DOHH2 (cell line): Measurements from ENCODE around the gene DENND1A.

Experiments
- H3F3A ChIP-seq: fragments of 200-600 bp; sonication (generic), shearing (Covaris generic); 2 replicates; pipeline ENCODE4 v1.6.0; 2016; ENCODE audit warnings: antibody characterized with exemption, mild to moderate bottlenecking; ENCODE audit not compliant: control insufficient read depth, insufficient read depth
- H3K27ac ChIP-seq: fragments of 200-600 bp; sonication (generic); 2 replicates; pipeline ENCODE4 v1.5.1; 2014; ENCODE audit warnings: low read depth, mild to moderate bottlenecking, low read length, moderate library complexity
- H3K27me3 ChIP-seq: fragments of 200-600 bp; sonication (generic); 2 replicates; pipeline ENCODE4 v1.6.1; 2014; ENCODE audit warnings: mild to moderate bottlenecking, low read length, mixed read lengths; ENCODE audit not compliant: control insufficient read depth
- H3K36me3 ChIP-seq: fragments of 200-600 bp; sonication (generic); 2 replicates; pipeline ENCODE4 v1.6.1; 2014; ENCODE audit warnings: mild to moderate bottlenecking, low read length, moderate library complexity, mixed read lengths; ENCODE audit not compliant: control insufficient read depth
- H3K4me1 ChIP-seq: fragments of 200-600 bp; sonication (generic); 2 replicates; pipeline ENCODE4 v1.6.1; 2014; ENCODE audit warnings: mild to moderate bottlenecking, low read length, mixed read lengths; ENCODE audit not compliant: control insufficient read depth
- H3K4me2 ChIP-seq: fragments of 200-600 bp; sonication (generic); 2 replicates; pipeline ENCODE4 v1.6.0; 2014; ENCODE audit warnings: mild to moderate bottlenecking, low read length, moderate library complexity
- H3K4me3 ChIP-seq: fragments of 200-600 bp; sonication (generic); 2 replicates; pipeline ENCODE4 v1.5.1; 2014; ENCODE audit warnings: mild to moderate bottlenecking, low read length, mixed read lengths
- H3K79me2 ChIP-seq: fragments of 200-600 bp; sonication (generic); 2 replicates; pipeline ENCODE4 v1.6.1; 2014; ENCODE audit warnings: mild to moderate bottlenecking, low read length, mixed read lengths; ENCODE audit not compliant: control insufficient read depth
- H3K9me2 ChIP-seq: fragments of 200-600 bp; sonication (generic); replicated peaks from 2 replicates; pipeline ENCODE4 v1.6.1; 2014; ENCODE audit warnings: mild to moderate bottlenecking, low read length, mixed read lengths; ENCODE audit not compliant: control insufficient read depth
- H3K9me3 ChIP-seq: fragments of 200-600 bp; sonication (generic); 2 replicates; pipeline ENCODE4 v1.6.1; 2014; ENCODE audit warnings: antibody characterized with exemption, low read length, mixed read lengths; ENCODE audit not compliant: control insufficient read depth, insufficient read depth
- H4K20me1 ChIP-seq: fragments of 200-600 bp; sonication (generic); 2 replicates; pipeline ENCODE4 v1.6.0; 2014; ENCODE audit warnings: low read depth, mild to moderate bottlenecking, antibody characterized with exemption, low read length, moderate library complexity; ENCODE audit not compliant: control insufficient read depth, insufficient read depth
- CTCF ChIP-seq: fragments of 200-600 bp; sonication (generic); IDR thresholded peaks from one replicate; pipeline ENCODE4 v1.5.1; 2014; ENCODE audit warnings: antibody characterized with exemption, mild to moderate bottlenecking, low read depth, low read length; ENCODE audit not compliant: poor library complexity, severe bottlenecking
- EZH2phosphoT487 ChIP-seq: fragments of 200-600 bp; sonication (generic); IDR thresholded peaks from 2 replicates; pipeline ENCODE4 v1.6.1; 2017; ENCODE audit warnings: borderline replicate concordance, mild to moderate bottlenecking, antibody characterized with exemption, low read length, moderate library complexity, mixed read lengths

DENND1A gene

GRCh38 chr9:123617952-123618678 lies 311.8 kb downstream of the DENND1A start:
- Histone ChIP-seq H3K4me3 (no peak overlapping the region), H3K9me3 (no peaks in the 10 kb centered on the region), H3K79me2 (no peaks in the 10 kb centered on the region), H4K20me1 (no peaks in the 10 kb centered on the region), H3K27me3 (no peaks in the 10 kb centered on the region), H3F3A (no peaks in the 10 kb centered on the region), H3K4me1 (peaks cover 5% of the 10 kb centered on the region), H3K27ac (no peak overlapping the region), H3K36me3 (no peaks in the 10 kb centered on the region), H3K9me2 (no peaks in the 10 kb centered on the region), H3K4me2 (no peak overlapping the region)
- TF ChIP-seq EZH2phosphoT487, result no peak
- no peak for TF ChIP-seq CTCF

GRCh38 chr9:123617286-123617685 lies 312.6 kb downstream of the DENND1A start:
- Histone ChIP-seq H3K9me2 (no peaks in the 10 kb centered on the region), H3K4me2 (no peak overlapping the region), H3K27ac (no peak overlapping the region), H3K4me3 (no peak overlapping the region), H3K9me3 (no peaks in the 10 kb centered on the region), H3K4me1 (peaks cover 5% of the 10 kb centered on the region), H3F3A (no peaks in the 10 kb centered on the region), H3K36me3 (no peaks in the 10 kb centered on the region), H4K20me1 (no peaks in the 10 kb centered on the region), H3K79me2 (no peaks in the 10 kb centered on the region), H3K27me3 (no peaks in the 10 kb centered on the region)
- no peak for TF ChIP-seq EZH2phosphoT487
- no peak for TF ChIP-seq CTCF

- Histone ChIP-seq H3K79me2 (no peaks in the 10 kb centered on the region), H3K4me1 (peaks cover 5% of the 10 kb centered on the region), H3K27me3 (no peaks in the 10 kb centered on the region), H3K36me3 (no peaks in the 10 kb centered on the region), H3F3A (no peaks in the 10 kb centered on the region), H4K20me1 (no peaks in the 10 kb centered on the region), H3K9me2 (no peaks in the 10 kb centered on the region), H3K9me3 (no peaks in the 10 kb centered on the region), H3K4me3 (no peak overlapping the region), H3K4me2 (no peak overlapping the region), H3K27ac (no peak overlapping the region)
- no peak for TF ChIP-seq EZH2phosphoT487
- TF ChIP-seq CTCF, result no peak
Observed at GRCh38 chr9:123616707-123617106, 313.2 kb downstream of the DENND1A start.
